ENCODE measurements around the gene C1orf167.

DNA sequence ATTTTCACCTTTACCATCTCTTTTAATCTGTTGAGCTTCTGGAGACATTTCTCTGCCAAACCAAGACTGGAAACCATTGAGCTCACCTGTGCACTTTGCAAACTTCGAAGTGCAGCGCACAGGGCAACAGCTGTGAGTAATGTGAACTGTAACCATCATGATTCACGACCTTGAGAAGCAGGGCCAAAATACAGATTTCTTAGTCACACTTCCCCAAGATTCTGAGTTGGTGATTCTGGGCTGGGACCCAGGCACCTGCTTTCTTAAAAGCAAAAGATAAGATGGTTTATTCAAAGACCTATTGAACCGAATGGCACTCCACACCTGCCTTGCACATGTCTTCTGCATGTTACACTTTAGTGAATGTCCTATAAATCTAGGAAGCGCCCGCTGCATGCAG is 15.9 kb upstream of the C1orf167 start:
- no peak for TF ChIP-seq POLR2AphosphoS5 (IDR thresholded peaks at IDR 0.05; ENCODE audit: insufficient read depth in 1 of 2, low read depth in 1 of 2)
- TF ChIP-seq, protein P1, sequence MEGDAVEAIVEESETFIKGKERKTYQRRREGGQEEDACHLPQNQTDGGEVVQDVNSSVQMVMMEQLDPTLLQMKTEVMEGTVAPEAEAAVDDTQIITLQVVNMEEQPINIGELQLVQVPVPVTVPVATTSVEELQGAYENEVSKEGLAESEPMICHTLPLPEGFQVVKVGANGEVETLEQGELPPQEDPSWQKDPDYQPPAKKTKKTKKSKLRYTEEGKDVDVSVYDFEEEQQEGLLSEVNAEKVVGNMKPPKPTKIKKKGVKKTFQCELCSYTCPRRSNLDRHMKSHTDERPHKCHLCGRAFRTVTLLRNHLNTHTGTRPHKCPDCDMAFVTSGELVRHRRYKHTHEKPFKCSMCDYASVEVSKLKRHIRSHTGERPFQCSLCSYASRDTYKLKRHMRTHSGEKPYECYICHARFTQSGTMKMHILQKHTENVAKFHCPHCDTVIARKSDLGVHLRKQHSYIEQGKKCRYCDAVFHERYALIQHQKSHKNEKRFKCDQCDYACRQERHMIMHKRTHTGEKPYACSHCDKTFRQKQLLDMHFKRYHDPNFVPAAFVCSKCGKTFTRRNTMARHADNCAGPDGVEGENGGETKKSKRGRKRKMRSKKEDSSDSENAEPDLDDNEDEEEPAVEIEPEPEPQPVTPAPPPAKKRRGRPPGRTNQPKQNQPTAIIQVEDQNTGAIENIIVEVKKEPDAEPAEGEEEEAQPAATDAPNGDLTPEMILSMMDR (IDR thresholded peaks at IDR 0.05), result no peak
